H9 (cell line): Measurements from ENCODE around the gene PTPN2. TPM values are rescaled to one million over a fixed set of nuclear protein-coding genes. Genes with fewer than 3 reads are reported as not detected.

Experiments
- DNase-seq: peaks from one replicate; pipeline ENCODE4 v3.0.0-alpha.2; 2017
- H2AFZ ChIP-seq: one replicate; pipeline ENCODE4 v1.6.1; 2013; ENCODE audit warnings: mild to moderate bottlenecking, low read length, control low read depth, moderate library complexity
- H2AK5ac ChIP-seq: 2 replicates; pipeline ENCODE4 v1.6.1; 2013; ENCODE audit warnings: low read length, control low read depth, mixed read lengths; ENCODE audit not compliant: insufficient read length
- H2BK120ac ChIP-seq: one replicate; pipeline ENCODE4 v1.6.1; 2013; ENCODE audit warnings: low read depth, mild to moderate bottlenecking, low read length, control low read depth, inconsistent platforms; ENCODE audit not compliant: poor library complexity, severe bottlenecking
- H2BK12ac ChIP-seq: 2 replicates; pipeline ENCODE4 v1.6.1; 2013; ENCODE audit warnings: low read length, control low read depth, mixed read lengths, low read depth; ENCODE audit not compliant: insufficient read length
- H2BK15ac ChIP-seq: 2 replicates; pipeline ENCODE4 v1.6.1; 2013; ENCODE audit warnings: low read depth, low read length, control low read depth
- H2BK20ac ChIP-seq: one replicate; pipeline ENCODE4 v1.6.1; 2013; ENCODE audit warnings: low read depth, mild to moderate bottlenecking, low read length, control low read depth, inconsistent platforms; ENCODE audit not compliant: poor library complexity, severe bottlenecking
- H2BK5ac ChIP-seq: 2 replicates; pipeline ENCODE4 v1.6.1; 2013; ENCODE audit warnings: low read length, control low read depth, mixed read lengths; ENCODE audit not compliant: insufficient read length
- H3K14ac ChIP-seq: 2 replicates; pipeline ENCODE4 v1.6.1; 2013; ENCODE audit warnings: low read length, control low read depth; ENCODE audit not compliant: insufficient read depth
- H3K18ac ChIP-seq: 2 replicates; pipeline ENCODE4 v1.6.1; 2013; ENCODE audit warnings: low read depth, mild to moderate bottlenecking, mixed read lengths, low read length, control low read depth; ENCODE audit not compliant: insufficient read length
- H3K23ac ChIP-seq: 2 replicates; pipeline ENCODE4 v1.6.1; 2013; ENCODE audit warnings: low read length, control low read depth, mixed read lengths, low read depth; ENCODE audit not compliant: insufficient read length
- H3K23me2 ChIP-seq: 2 replicates; pipeline ENCODE4 v1.6.1; 2013; ENCODE audit warnings: low read depth, mild to moderate bottlenecking, mixed read lengths, low read length, control low read depth; ENCODE audit not compliant: insufficient read length, poor library complexity, severe bottlenecking
- H3K27ac ChIP-seq: 2 replicates; pipeline ENCODE4 v1.5.1; 2013; ENCODE audit warnings: low read length, control low read depth, mixed read lengths, low read depth; ENCODE audit not compliant: insufficient read length
- H3K27me3 ChIP-seq: 2 replicates; pipeline ENCODE4 v1.6.1; 2013; ENCODE audit warnings: low read length, control low read depth, inconsistent platforms; ENCODE audit not compliant: insufficient read depth
- H3K4ac ChIP-seq: 2 replicates; pipeline ENCODE4 v1.6.1; 2013; ENCODE audit warnings: low read depth, mild to moderate bottlenecking, control low read depth, inconsistent platforms, low read length, moderate library complexity
- H3K4me1 ChIP-seq: 2 replicates; pipeline ENCODE4 v1.6.1; 2013; ENCODE audit warnings: low read length, control low read depth, inconsistent platforms; ENCODE audit not compliant: insufficient read depth
- H3K4me2 ChIP-seq: 2 replicates; pipeline ENCODE4 v1.6.1; 2013; ENCODE audit warnings: low read length, control low read depth, mixed read lengths; ENCODE audit not compliant: insufficient read length, insufficient read depth
- H3K56ac ChIP-seq: 2 replicates; pipeline ENCODE4 v1.6.1; 2013; ENCODE audit warnings: low read depth, mild to moderate bottlenecking, mixed read lengths, low read length, control low read depth; ENCODE audit not compliant: insufficient read length
- H3K79me1 ChIP-seq: 2 replicates; pipeline ENCODE4 v1.6.1; 2013; ENCODE audit warnings: low read depth, mild to moderate bottlenecking, moderate library complexity, low read length, control low read depth, inconsistent platforms; ENCODE audit not compliant: insufficient read depth, poor library complexity, severe bottlenecking
- H3K79me2 ChIP-seq: 2 replicates; pipeline ENCODE4 v1.6.1; 2013; ENCODE audit warnings: low read length, control low read depth, inconsistent platforms; ENCODE audit not compliant: insufficient read depth
- H3K9ac ChIP-seq: 2 replicates; pipeline ENCODE4 v1.6.1; 2013; ENCODE audit warnings: low read length, control low read depth, mixed read lengths; ENCODE audit not compliant: insufficient read length; ENCODE audit errors: extremely low read depth
- H3K9me3 ChIP-seq: one replicate; pipeline ENCODE4 v1.6.1; 2013; ENCODE audit warnings: low read depth, low read length, inconsistent platforms; ENCODE audit not compliant: control insufficient read depth
- H3T11ph ChIP-seq: one replicate; pipeline ENCODE4 v1.6.1; 2013; ENCODE audit warnings: mild to moderate bottlenecking, low read length, control low read depth, inconsistent platforms
- H4K20me1 ChIP-seq: one replicate; pipeline ENCODE4 v1.6.1; 2013; ENCODE audit not compliant: control insufficient read depth, insufficient read length, insufficient read depth
- H4K5ac ChIP-seq: 2 replicates; pipeline ENCODE4 v1.6.1; 2013; ENCODE audit warnings: low read depth, mild to moderate bottlenecking, mixed read lengths, low read length, control low read depth; ENCODE audit not compliant: insufficient read length
- H4K8ac ChIP-seq: replicated peaks from 2 replicates; pipeline ENCODE4 v1.6.1; 2013; ENCODE audit warnings: low read length, control low read depth, mixed read lengths, low read depth; ENCODE audit not compliant: insufficient read length
- H4K91ac ChIP-seq: 2 replicates; pipeline ENCODE4 v1.6.1; 2013; ENCODE audit warnings: low read depth, mild to moderate bottlenecking, moderate library complexity, mixed read lengths, low read length, control low read depth; ENCODE audit not compliant: insufficient read length
- H3K27ac Mint-ChIP-seq, 3 experiments: 2 replicates in 2 of 3; 3 replicates in 1 of 3; pipeline ENCODE4 v1.8.0; 2020 to 2021; ENCODE audit warnings: mixed read lengths in 3 of 3, mild to moderate bottlenecking in 1 of 3, moderate library complexity in 1 of 3
- H3K27me3 Mint-ChIP-seq: 2 replicates; pipeline ENCODE4 v1.8.0; 2021; ENCODE audit warnings: low read depth, mild to moderate bottlenecking, moderate library complexity, mixed read lengths
- H3K36me3 Mint-ChIP-seq, 3 experiments: 2 replicates in 2 of 3; 3 replicates in 1 of 3; pipeline ENCODE4 v1.8.0; 2020 to 2021; ENCODE audit warnings: low read depth in 3 of 3, mixed read lengths in 3 of 3; ENCODE audit not compliant: insufficient read depth in 1 of 3
- H3K4me1 Mint-ChIP-seq, 2 experiments: 2 replicates each; pipeline ENCODE4 v1.8.0; 2020; ENCODE audit warnings: mixed read lengths in 2 of 2
- H3K4me3 Mint-ChIP-seq, 2 experiments: 2 replicates in 1 of 2; 3 replicates in 1 of 2; pipeline ENCODE4 v1.8.0; 2020 to 2021; ENCODE audit warnings: mild to moderate bottlenecking in 2 of 2, mixed read lengths in 2 of 2, moderate library complexity in 1 of 2
- H3K9me3 Mint-ChIP-seq, 2 experiments: 2 replicates in 1 of 2; 3 replicates in 1 of 2; pipeline ENCODE4 v1.8.0; 2020; ENCODE audit warnings: mild to moderate bottlenecking in 2 of 2, mixed read lengths in 2 of 2, moderate library complexity in 1 of 2
- WGBS: extraction: QIAGEN DNeasy Blood & Tissue Kit; methylation state at CpG from one replicate; pipeline ENCODE4 v1.1.7; 2013; ENCODE audit warnings: missing lambda C conversion rate, low lambda C conversion rate, mixed read lengths; ENCODE audit not compliant: insufficient read length; ENCODE audit errors: extremely low coverage; 5-methylcytosine and 5-hydroxymethylcytosine counted together
- total RNA-seq: library from RNA; stranded (reverse); gene quantifications from 2 replicates; pipeline ENCODE4 v1.2.1, GENCODE V29; 2021
- TF ChIP-seq, protein P1 (sequence below): fragments of 200-600 bp; sonication (generic); conservative IDR thresholded peaks from 3 replicates; pipeline ENCODE4 v1.8.0; 2021; ENCODE audit warnings: antibody characterized with exemption, mild to moderate bottlenecking

The PTPN2 gene
- total RNA-seq, 1 experiment from 2014 or later: 48.7 TPM

DNA sequence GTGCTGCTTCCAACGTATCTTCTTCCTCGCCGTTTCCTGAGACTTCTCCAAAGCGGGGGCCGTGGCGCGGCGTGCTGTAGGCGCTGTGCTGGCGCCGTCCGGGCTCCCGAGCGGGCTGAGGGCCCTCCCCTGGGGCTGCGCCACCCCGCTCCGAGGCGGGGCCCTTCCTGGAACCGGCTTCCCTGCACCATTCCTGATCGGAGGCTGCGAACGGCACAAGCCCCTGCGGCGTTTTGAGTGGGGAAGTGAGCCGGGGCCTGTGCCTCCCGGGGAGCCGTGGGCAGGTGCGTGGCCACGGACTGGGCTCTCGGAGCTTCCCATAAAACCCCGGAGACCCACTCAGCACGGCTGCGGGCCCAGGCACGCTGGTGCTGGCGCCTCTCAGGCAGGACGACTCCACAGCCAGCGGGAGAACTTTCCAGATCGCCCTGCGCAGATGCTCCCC lies 106.5 kb downstream of the PTPN2 start:
- H3K27me3 Mint-ChIP-seq: no peaks in the 10 kb centered on the region
- no peak for DNase-seq
- no peak overlapping the region for H2AK5ac ChIP-seq

More for the DNA sequence above, 106.5 kb downstream of the PTPN2 start:
- no peaks in the 10 kb centered on the region for H3K79me1 ChIP-seq
- no peak overlapping the region for H3K9ac ChIP-seq
- no peak overlapping the region for H3K27ac ChIP-seq
- no peak overlapping the region for H3K4ac ChIP-seq
- H4K20me1 ChIP-seq: no peaks in the 10 kb centered on the region
- H3K9me3 ChIP-seq: no peaks in the 10 kb centered on the region
- H3K18ac ChIP-seq: no peak overlapping the region
- no peak overlapping the region for H2BK12ac ChIP-seq
- H2BK20ac ChIP-seq: no peak overlapping the region
- no peak overlapping the region for H4K91ac ChIP-seq
- H3K27ac Mint-ChIP-seq: no peak overlapping the region; a peak in 1 of 7 replicates
- H4K5ac ChIP-seq: no peak overlapping the region
- H3K9me3 Mint-ChIP-seq: peaks cover 0 to 5% of the 10 kb centered on the region in 2 experiments; a peak in 3 of 5 replicates
- no peak overlapping the region for H3K23ac ChIP-seq
- no peak overlapping the region for H2BK120ac ChIP-seq
- no peaks in the 10 kb centered on the region; the same call in 1 of the 2 replicates for H3K4me1 ChIP-seq
- no peaks in the 10 kb centered on the region for H3K4me1 Mint-ChIP-seq
- TF ChIP-seq, protein P1, sequence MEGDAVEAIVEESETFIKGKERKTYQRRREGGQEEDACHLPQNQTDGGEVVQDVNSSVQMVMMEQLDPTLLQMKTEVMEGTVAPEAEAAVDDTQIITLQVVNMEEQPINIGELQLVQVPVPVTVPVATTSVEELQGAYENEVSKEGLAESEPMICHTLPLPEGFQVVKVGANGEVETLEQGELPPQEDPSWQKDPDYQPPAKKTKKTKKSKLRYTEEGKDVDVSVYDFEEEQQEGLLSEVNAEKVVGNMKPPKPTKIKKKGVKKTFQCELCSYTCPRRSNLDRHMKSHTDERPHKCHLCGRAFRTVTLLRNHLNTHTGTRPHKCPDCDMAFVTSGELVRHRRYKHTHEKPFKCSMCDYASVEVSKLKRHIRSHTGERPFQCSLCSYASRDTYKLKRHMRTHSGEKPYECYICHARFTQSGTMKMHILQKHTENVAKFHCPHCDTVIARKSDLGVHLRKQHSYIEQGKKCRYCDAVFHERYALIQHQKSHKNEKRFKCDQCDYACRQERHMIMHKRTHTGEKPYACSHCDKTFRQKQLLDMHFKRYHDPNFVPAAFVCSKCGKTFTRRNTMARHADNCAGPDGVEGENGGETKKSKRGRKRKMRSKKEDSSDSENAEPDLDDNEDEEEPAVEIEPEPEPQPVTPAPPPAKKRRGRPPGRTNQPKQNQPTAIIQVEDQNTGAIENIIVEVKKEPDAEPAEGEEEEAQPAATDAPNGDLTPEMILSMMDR: no peak
- no peak overlapping the region for H2AFZ ChIP-seq
- no peak overlapping the region for H3K4me2 ChIP-seq
- H3K56ac ChIP-seq: no peak overlapping the region
- H3K79me2 ChIP-seq: no peaks in the 10 kb centered on the region
- H2BK15ac ChIP-seq: no peak overlapping the region
- no peak overlapping the region for H4K8ac ChIP-seq
- no CpG with 5 or more reads among the region's 39 CpGs for WGBS
- H3K14ac ChIP-seq: no peak overlapping the region
- H3K36me3 Mint-ChIP-seq: no peaks in the 10 kb centered on the region; a peak in 1 of 7 replicates
- H3K4me3 Mint-ChIP-seq: no peak overlapping the region
- no peaks in the 10 kb centered on the region for H3K27me3 ChIP-seq
- no peak overlapping the region for H2BK5ac ChIP-seq
- H3K23me2 ChIP-seq: no peaks in the 10 kb centered on the region
- H3T11ph ChIP-seq: no peak overlapping the region
